ENCODE measurements around the gene PTMS. TPM values are rescaled to one million over a fixed set of nuclear protein-coding genes. Genes with fewer than 3 reads are reported as not detected.

Gene PTMS
- total and polyA plus RNA-seq, 8 donors: 22.8 to 363 (median 156) TPM

DNA sequence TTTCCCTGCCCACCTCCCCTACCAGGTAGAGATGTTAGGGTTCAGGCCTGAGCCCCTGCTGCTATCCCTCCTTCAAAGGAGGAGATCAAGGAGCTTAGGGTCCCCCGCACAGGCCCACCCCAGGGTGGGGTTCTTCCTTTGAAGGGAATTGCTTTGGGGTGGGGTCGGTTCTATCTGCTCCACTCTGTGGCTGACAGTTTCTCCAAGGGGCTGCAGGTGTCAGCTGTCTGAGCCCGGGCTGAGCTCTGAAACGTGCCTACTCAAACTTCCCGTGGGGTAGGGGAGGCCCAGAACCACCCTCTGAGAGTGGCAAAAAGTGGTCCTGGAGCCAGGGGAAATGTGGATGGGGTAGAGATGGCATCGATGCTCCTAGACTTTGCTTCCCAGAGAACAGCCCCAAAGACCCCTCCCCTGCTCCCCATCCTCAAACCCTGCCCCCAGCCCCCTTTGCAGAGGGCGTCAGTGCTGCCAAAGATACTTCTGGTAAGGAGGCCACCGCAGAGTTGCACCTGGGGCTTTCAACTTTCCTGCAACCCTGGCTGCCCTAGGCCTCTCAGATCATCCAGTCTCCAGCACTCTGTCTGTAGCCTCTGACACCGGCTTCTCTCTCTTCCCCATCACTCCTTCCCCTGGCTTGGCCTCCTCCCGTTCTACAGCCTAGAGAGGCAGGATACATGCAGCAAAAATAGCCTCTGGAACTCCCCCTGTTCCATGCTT lies 16.8 kb downstream of the PTMS start:
- H3K9me3 ChIP-seq: no peaks in the 10 kb centered on the region
- no peak for DNase-seq
- TF ChIP-seq, protein P1, sequence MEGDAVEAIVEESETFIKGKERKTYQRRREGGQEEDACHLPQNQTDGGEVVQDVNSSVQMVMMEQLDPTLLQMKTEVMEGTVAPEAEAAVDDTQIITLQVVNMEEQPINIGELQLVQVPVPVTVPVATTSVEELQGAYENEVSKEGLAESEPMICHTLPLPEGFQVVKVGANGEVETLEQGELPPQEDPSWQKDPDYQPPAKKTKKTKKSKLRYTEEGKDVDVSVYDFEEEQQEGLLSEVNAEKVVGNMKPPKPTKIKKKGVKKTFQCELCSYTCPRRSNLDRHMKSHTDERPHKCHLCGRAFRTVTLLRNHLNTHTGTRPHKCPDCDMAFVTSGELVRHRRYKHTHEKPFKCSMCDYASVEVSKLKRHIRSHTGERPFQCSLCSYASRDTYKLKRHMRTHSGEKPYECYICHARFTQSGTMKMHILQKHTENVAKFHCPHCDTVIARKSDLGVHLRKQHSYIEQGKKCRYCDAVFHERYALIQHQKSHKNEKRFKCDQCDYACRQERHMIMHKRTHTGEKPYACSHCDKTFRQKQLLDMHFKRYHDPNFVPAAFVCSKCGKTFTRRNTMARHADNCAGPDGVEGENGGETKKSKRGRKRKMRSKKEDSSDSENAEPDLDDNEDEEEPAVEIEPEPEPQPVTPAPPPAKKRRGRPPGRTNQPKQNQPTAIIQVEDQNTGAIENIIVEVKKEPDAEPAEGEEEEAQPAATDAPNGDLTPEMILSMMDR (IDR thresholded peaks at IDR 0.05): no peak
- TF ChIP-seq POLR2AphosphoS5 (IDR thresholded peaks at IDR 0.05): no peak
- TF ChIP-seq EP300 (IDR thresholded peaks at IDR 0.05): no peak
- TF ChIP-seq POLR2A (IDR thresholded peaks at IDR 0.05): no peak
- WGBS, 5 donors: 75 to 84% (median 79%) methylated on average over 8 to 10 of the region's 10 CpGs
- no peak overlapping the region for H3K4me3 ChIP-seq
- intact Hi-C loops (cut with DNase I; ENCODE audit: low total_unique reads): loop anchor here (5.0 kb wide), 1 partner anchor 46 kb away; no protein-coding TSS in a partner anchor
- H3K36me3 ChIP-seq: no peaks in the 10 kb centered on the region
- H3K4me1 ChIP-seq: peaks cover 8 to 24% (median 14%) of the 10 kb centered on the region in 4 donors
- peaks cover 0 to 3% (median 0%) of the 10 kb centered on the region in 3 donors for H3K27me3 ChIP-seq
- H3K27ac ChIP-seq: no peak overlapping the region

DNA sequence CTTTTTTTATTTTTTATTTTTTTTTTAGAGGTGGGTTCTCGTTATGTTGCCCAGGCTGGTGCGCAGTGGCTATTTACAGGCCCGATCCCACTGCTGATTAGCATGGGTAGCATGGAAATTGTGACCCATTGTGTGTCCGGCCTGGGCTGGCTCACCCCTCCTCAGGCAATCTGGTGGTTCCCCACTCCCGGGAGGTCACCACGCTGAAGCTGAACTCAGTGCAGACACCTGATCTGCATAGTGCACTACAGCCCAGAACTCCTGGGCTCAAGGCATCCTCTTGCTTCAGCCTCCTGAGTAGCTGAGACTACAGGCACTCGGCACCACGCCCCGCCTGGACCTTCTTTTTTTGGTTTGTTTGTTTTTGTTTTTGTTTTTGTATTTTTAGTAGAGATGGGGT lies 17.7 kb downstream of the PTMS start:
- no peak overlapping the region for H3K27ac ChIP-seq
- H3K36me3 ChIP-seq: no peaks in the 10 kb centered on the region
- H3K4me1 ChIP-seq: peaks cover 0 to 16% (median 6%) of the 10 kb centered on the region in 4 donors
- intact Hi-C loops (cut with DNase I; ENCODE audit: low total_unique reads): loop anchor here (5.0 kb wide), 1 partner anchor 47 kb away; no protein-coding TSS in a partner anchor
- WGBS, 5 donors: 85 to 95% (median 87%) methylated on average over 8 to 9 of the region's 9 CpGs
- no peak for TF ChIP-seq EP300 (IDR thresholded peaks at IDR 0.05)
- TF ChIP-seq, protein P1 (IDR thresholded peaks at IDR 0.05): no peak
- TF ChIP-seq POLR2A (IDR thresholded peaks at IDR 0.05): no peak
- TF ChIP-seq POLR2AphosphoS5 (IDR thresholded peaks at IDR 0.05): no peak
- no peaks in the 10 kb centered on the region for H3K9me3 ChIP-seq
- DNase-seq: no peak
- no peak overlapping the region for H3K4me3 ChIP-seq
- no peaks in the 10 kb centered on the region for H3K27me3 ChIP-seq

DNA sequence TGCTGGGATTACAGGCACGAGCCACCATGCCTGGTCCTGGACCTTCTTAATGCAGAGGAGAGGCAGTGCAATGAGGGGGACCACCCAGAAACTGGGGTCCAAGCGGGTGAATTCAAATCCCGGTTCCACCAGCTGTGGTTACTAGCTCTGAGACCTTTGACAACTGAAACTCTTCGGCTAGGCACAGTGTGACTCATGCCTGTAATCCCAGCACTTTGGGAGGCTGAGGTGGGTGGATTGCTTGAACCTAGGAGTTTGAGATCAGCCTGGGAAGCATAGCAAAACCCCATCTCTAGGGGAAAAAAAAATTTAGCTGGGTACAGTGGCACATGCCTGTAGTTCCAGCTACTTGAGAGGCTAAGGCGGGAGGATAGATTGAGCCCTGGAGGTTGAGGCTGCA lies 18.1 kb downstream of the PTMS start:
- no peak for TF ChIP-seq POLR2AphosphoS5 (IDR thresholded peaks at IDR 0.05)
- no peak for TF ChIP-seq POLR2A (IDR thresholded peaks at IDR 0.05)
- TF ChIP-seq, protein P1 (IDR thresholded peaks at IDR 0.05): no peak
- TF ChIP-seq EP300 (IDR thresholded peaks at IDR 0.05): no peak
- Histone ChIP-seq H3K4me3 (no peak overlapping the region), H3K36me3 (no peaks in the 10 kb centered on the region), H3K4me1 (peaks cover 0 to 13% (median 1%) of the 10 kb centered on the region in 4 donors), H3K9me3 (no peaks in the 10 kb centered on the region), H3K27ac (no peak overlapping the region), H3K27me3 (no peaks in the 10 kb centered on the region)
- DNase-seq: no peak
- intact Hi-C loops (cut with DNase I; ENCODE audit: low total_unique reads): loop anchor here (5.0 kb wide), 1 partner anchor 47 kb away; no protein-coding TSS in a partner anchor
- 55 to 77% (median 61%) methylated on average over 5 of the region's 5 CpGs for WGBS, 5 donors

DNA sequence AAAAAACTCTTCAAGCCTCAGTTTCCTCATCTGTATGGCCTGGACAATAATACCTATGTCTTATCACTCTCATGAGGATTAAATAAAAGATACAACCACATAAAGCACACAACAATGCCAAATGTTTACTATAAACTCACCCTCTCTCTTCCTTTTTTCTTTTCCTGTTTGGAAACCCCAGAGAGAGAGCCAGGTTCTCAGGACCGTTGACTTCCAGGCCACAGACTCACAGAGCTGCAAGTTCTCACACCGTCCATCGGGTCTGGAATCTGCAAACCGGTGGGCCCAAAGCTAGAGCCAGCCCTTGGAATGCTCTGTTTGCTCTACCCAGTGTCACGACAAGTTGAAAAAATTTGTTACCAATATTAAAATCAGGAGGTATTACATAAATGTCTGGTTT lies 18.6 kb downstream of the PTMS start:
- intact Hi-C loops (cut with DNase I; ENCODE audit: low total_unique reads): loop anchor here (5.0 kb wide), 1 partner anchor 47 kb away; no protein-coding TSS in a partner anchor
- no peaks in the 10 kb centered on the region for H3K9me3 ChIP-seq
- H3K4me3 ChIP-seq: no peak overlapping the region
- no peak overlapping the region for H3K27ac ChIP-seq
- no peaks in the 10 kb centered on the region for H3K36me3 ChIP-seq
- no peak for TF ChIP-seq EP300 (IDR thresholded peaks at IDR 0.05)
- TF ChIP-seq POLR2A (IDR thresholded peaks at IDR 0.05): no peak
- TF ChIP-seq, protein P1 (IDR thresholded peaks at IDR 0.05): no peak
- no peak for TF ChIP-seq POLR2AphosphoS5 (IDR thresholded peaks at IDR 0.05)
- DNase-seq: no peak
- 65 to 75% (median 69%) methylated on average over 5 of the region's 5 CpGs for WGBS, 5 donors
- no peaks in the 10 kb centered on the region for H3K27me3 ChIP-seq
- peaks cover 0 to 13% (median 0%) of the 10 kb centered on the region in 4 donors for H3K4me1 ChIP-seq
